Measurements from ENCODE around the gene TTC7B.
"Not testable (repeated sequence)": the region's sequence is repeated elsewhere in the genome, so short reads cannot be mapped to it uniquely, and the experiment has no call there.

TTC7B gene

GRCh38 chr14:90823542-90823941 is 7.3 kb upstream of the TTC7B start:
- no CpG with 5 or more reads among the region's 4 CpGs for WGBS (ENCODE audit: extremely low coverage, insufficient coverage, insufficient read length)
- not testable (repeated sequence) for H3K79me2 ChIP-seq (ENCODE audit: control insufficient read depth, insufficient read depth, low read length, poor library complexity); H3K9me3 ChIP-seq (ENCODE audit: insufficient read depth, low read depth, low read length); H2BK120ac ChIP-seq (ENCODE audit: insufficient read depth, low read length, poor library complexity); H3K36me3 ChIP-seq (ENCODE audit: control insufficient read depth in 1 of 2, insufficient read depth in 2 of 2, low read length in 2 of 2); H3K9ac ChIP-seq (ENCODE audit: low read length); H3K18ac ChIP-seq (ENCODE audit: low read length); H3K14ac ChIP-seq (ENCODE audit: low read length); H2BK12ac ChIP-seq (ENCODE audit: low read length); H4K12ac ChIP-seq (ENCODE audit: low read depth, low read length); H3K27me3 ChIP-seq (ENCODE audit: insufficient read depth, low read length); H3K4ac ChIP-seq (ENCODE audit: low read depth, low read length); H3K4me3 ChIP-seq (ENCODE audit: low read depth, low read length); H3K27ac ChIP-seq (ENCODE audit: low read depth, low read length); H3K4me2 ChIP-seq (ENCODE audit: low read length); H4K91ac ChIP-seq (ENCODE audit: low read depth, low read length); H2BK5ac ChIP-seq (ENCODE audit: low read depth, low read length, poor library complexity); H4K8ac ChIP-seq (ENCODE audit: low read depth, low read length); H3K23ac ChIP-seq (ENCODE audit: low read length); H2AK5ac ChIP-seq (ENCODE audit: low read length); H2AFZ ChIP-seq (ENCODE audit: insufficient read depth, low read length, poor library complexity)
- peaks cover 22 to 27% of the 10 kb centered on the region in 2 experiments for H3K4me1 ChIP-seq (ENCODE audit: control insufficient read depth in 1 of 2, insufficient read depth in 2 of 2, low read length in 2 of 2)
- peak in 1 of 2 donors; percentile 59 for DNase-seq
- peaks cover 16% of the 10 kb centered on the region for H3K79me1 ChIP-seq (ENCODE audit: low read length)

DNA sequence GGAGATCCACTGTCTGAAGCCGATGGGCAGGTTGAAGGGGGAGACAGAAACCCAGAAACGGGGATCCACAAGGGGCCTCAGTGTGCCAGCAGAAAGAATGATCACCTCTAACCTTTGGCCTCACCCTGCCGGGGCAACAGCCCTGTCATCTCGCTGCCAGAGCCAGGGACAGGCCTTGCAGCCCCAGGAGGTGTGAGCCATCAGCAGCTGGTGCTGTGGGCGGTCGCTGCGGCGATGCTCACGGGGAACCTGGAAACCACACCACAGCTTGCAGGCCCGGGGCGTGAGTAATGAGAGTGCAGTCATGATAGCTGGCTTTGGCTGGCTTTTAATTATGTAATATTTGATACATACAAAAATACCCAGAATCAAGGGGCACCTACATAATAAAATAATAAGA is 4.7 kb upstream of the TTC7B start:
- H4K8ac ChIP-seq (ENCODE audit: low read depth, low read length) = peak overlapping the region; percentile 25
- H3K9me3 ChIP-seq (ENCODE audit: insufficient read depth, low read depth, low read length) = peaks cover 6% of the 10 kb centered on the region
- H3K27me3 ChIP-seq (ENCODE audit: insufficient read depth, low read length) = no peaks in the 10 kb centered on the region
- H4K91ac ChIP-seq (ENCODE audit: low read depth, low read length) = peak overlapping the region; percentile 87
- H2BK5ac ChIP-seq (ENCODE audit: low read depth, low read length, poor library complexity) = peak overlapping the region; percentile 56
- H3K23ac ChIP-seq (ENCODE audit: low read length) = no peak overlapping the region
- H3K27ac ChIP-seq (ENCODE audit: low read depth, low read length) = peak overlapping the region; percentile 52
- H4K12ac ChIP-seq (ENCODE audit: low read depth, low read length) = no peak overlapping the region
- H3K79me1 ChIP-seq (ENCODE audit: low read length) = peaks cover 16% of the 10 kb centered on the region
- H3K4me2 ChIP-seq (ENCODE audit: low read length) = no peak overlapping the region
- H2AK5ac ChIP-seq (ENCODE audit: low read length) = peak overlapping the region; percentile 60
- no peak overlapping the region for H2AFZ ChIP-seq (ENCODE audit: insufficient read depth, low read length, poor library complexity)
- peaks cover 15 to 28% of the 10 kb centered on the region in 2 experiments for H3K4me1 ChIP-seq (ENCODE audit: control insufficient read depth in 1 of 2, insufficient read depth in 2 of 2, low read length in 2 of 2)
- no peak for DNase-seq
- peak overlapping the region; percentile 21 for H3K18ac ChIP-seq (ENCODE audit: low read length)
- peaks cover 3% of the 10 kb centered on the region for H3K79me2 ChIP-seq (ENCODE audit: control insufficient read depth, insufficient read depth, low read length, poor library complexity)
- no peak overlapping the region for H3K4ac ChIP-seq (ENCODE audit: low read depth, low read length)
- no peak overlapping the region for H3K4me3 ChIP-seq (ENCODE audit: low read depth, low read length)
- H2BK12ac ChIP-seq (ENCODE audit: low read length) = peak overlapping the region; percentile 25
- H3K9ac ChIP-seq (ENCODE audit: low read length) = no peak overlapping the region
- H3K36me3 ChIP-seq (ENCODE audit: control insufficient read depth in 1 of 2, insufficient read depth in 2 of 2, low read length in 2 of 2) = no peaks in the 10 kb centered on the region
- no CpG with 5 or more reads among the region's 11 CpGs for WGBS (ENCODE audit: extremely low coverage, insufficient coverage, insufficient read length)
- H2BK120ac ChIP-seq (ENCODE audit: insufficient read depth, low read length, poor library complexity) = peak overlapping the region; percentile 54
- H3K14ac ChIP-seq (ENCODE audit: low read length) = peak overlapping the region; percentile 21

- no CpG with 5 or more reads among the region's 5 CpGs for WGBS (ENCODE audit: extremely low coverage, insufficient coverage, insufficient read length)
- Histone ChIP-seq H3K4me3 (ENCODE audit: low read depth, low read length) (no peak overlapping the region), H2BK12ac (ENCODE audit: low read length) (peak overlapping the region; percentile 4), H3K27ac (ENCODE audit: low read depth, low read length) (peak overlapping the region; percentile 76), H4K12ac (ENCODE audit: low read depth, low read length) (peak overlapping the region; percentile 16), H4K91ac (ENCODE audit: low read depth, low read length) (peak overlapping the region; percentile 87), H3K9me3 (ENCODE audit: insufficient read depth, low read depth, low read length) (peaks cover 6% of the 10 kb centered on the region), H3K79me2 (ENCODE audit: control insufficient read depth, insufficient read depth, low read length, poor library complexity) (peaks cover 10% of the 10 kb centered on the region), H3K36me3 (ENCODE audit: control insufficient read depth in 1 of 2, insufficient read depth in 2 of 2, low read length in 2 of 2) (no peaks in the 10 kb centered on the region), H3K9ac (ENCODE audit: low read length) (no peak overlapping the region), H4K8ac (ENCODE audit: low read depth, low read length) (peak overlapping the region; percentile 46), H2AK5ac (ENCODE audit: low read length) (peak overlapping the region; percentile 37), H3K23ac (ENCODE audit: low read length) (no peak overlapping the region), H3K79me1 (ENCODE audit: low read length) (peaks cover 20% of the 10 kb centered on the region), H2BK5ac (ENCODE audit: low read depth, low read length, poor library complexity) (peak overlapping the region; percentile 67), H3K14ac (ENCODE audit: low read length) (peak overlapping the region; percentile 33), H3K4me1 (ENCODE audit: control insufficient read depth in 1 of 2, insufficient read depth in 2 of 2, low read length in 2 of 2) (peaks cover 17 to 34% of the 10 kb centered on the region in 2 experiments), H3K4ac (ENCODE audit: low read depth, low read length) (peak overlapping the region; percentile 28), H2AFZ (ENCODE audit: insufficient read depth, low read length, poor library complexity) (peak overlapping the region; percentile 8), H3K27me3 (ENCODE audit: insufficient read depth, low read length) (no peaks in the 10 kb centered on the region), H2BK120ac (ENCODE audit: insufficient read depth, low read length, poor library complexity) (peak overlapping the region; percentile 54), H3K18ac (ENCODE audit: low read length) (peak overlapping the region; percentile 4), H3K4me2 (ENCODE audit: low read length) (no peak overlapping the region)
- peak in 1 of 2 donors; percentile 44 for DNase-seq
Observed at GRCh38 chr14:90819734-90820393, 3.6 kb upstream of the TTC7B start.

DNA sequence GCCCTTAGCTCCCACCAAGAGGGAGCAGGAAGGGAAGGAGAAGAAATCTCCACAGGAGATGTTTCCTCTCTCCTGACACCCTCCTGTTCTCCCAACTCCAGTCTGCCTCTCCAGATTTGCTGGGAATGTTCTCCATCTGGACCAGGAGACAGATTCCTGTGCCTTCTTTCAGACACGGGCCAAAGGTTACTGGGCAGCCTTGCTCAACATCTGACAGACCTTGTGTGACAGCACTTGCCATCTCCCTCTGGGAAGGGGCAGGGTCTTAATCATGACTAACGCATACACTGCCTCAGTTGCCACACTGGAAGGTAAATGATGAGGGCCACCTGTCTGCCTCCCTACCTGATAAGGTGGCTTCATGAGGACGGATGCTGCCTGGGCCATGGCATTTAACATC is 2.5 kb upstream of the TTC7B start:
- WGBS (ENCODE audit: extremely low coverage, insufficient coverage, insufficient read length) = no CpG with 5 or more reads among the region's 3 CpGs
- peak in 1 of 2 donors; percentile 24 for DNase-seq
- H3K18ac ChIP-seq (ENCODE audit: low read length) = no peak overlapping the region
- H2BK12ac ChIP-seq (ENCODE audit: low read length) = peak overlapping the region; percentile 25
- no peak overlapping the region for H3K23ac ChIP-seq (ENCODE audit: low read length)
- peak overlapping the region; percentile 20 for H4K91ac ChIP-seq (ENCODE audit: low read depth, low read length)
- no peak overlapping the region for H3K4me3 ChIP-seq (ENCODE audit: low read depth, low read length)
- H3K4me1 ChIP-seq (ENCODE audit: control insufficient read depth in 1 of 2, insufficient read depth in 2 of 2, low read length in 2 of 2) = peaks cover 17 to 37% of the 10 kb centered on the region in 2 experiments
- H3K4me2 ChIP-seq (ENCODE audit: low read length) = no peak overlapping the region
- H3K9ac ChIP-seq (ENCODE audit: low read length) = no peak overlapping the region
- H4K8ac ChIP-seq (ENCODE audit: low read depth, low read length) = peak overlapping the region; percentile 36
- peak overlapping the region; percentile 29 for H2BK5ac ChIP-seq (ENCODE audit: low read depth, low read length, poor library complexity)
- no peaks in the 10 kb centered on the region for H3K27me3 ChIP-seq (ENCODE audit: insufficient read depth, low read length)
- peak overlapping the region; percentile 28 for H2BK120ac ChIP-seq (ENCODE audit: insufficient read depth, low read length, poor library complexity)
- peaks cover 11% of the 10 kb centered on the region for H3K79me2 ChIP-seq (ENCODE audit: control insufficient read depth, insufficient read depth, low read length, poor library complexity)
- no peak overlapping the region for H2AFZ ChIP-seq (ENCODE audit: insufficient read depth, low read length, poor library complexity)
- peaks cover 4% of the 10 kb centered on the region for H3K9me3 ChIP-seq (ENCODE audit: insufficient read depth, low read depth, low read length)
- H2AK5ac ChIP-seq (ENCODE audit: low read length) = peak overlapping the region; percentile 75
- H3K36me3 ChIP-seq (ENCODE audit: control insufficient read depth in 1 of 2, insufficient read depth in 2 of 2, low read length in 2 of 2) = no peaks in the 10 kb centered on the region
- H4K12ac ChIP-seq (ENCODE audit: low read depth, low read length) = no peak overlapping the region
- peak overlapping the region; percentile 15 for H3K27ac ChIP-seq (ENCODE audit: low read depth, low read length)
- H3K79me1 ChIP-seq (ENCODE audit: low read length) = peaks cover 20% of the 10 kb centered on the region
- no peak overlapping the region for H3K4ac ChIP-seq (ENCODE audit: low read depth, low read length)
- H3K14ac ChIP-seq (ENCODE audit: low read length) = peak overlapping the region; percentile 21

Data from trophoblast cell (in vitro differentiated cells and primary cell).